Cardiac fibroblast (primary cell): Measurements from ENCODE around the gene NOL4L.

ENCODE experiments used
- DNase-seq, 2 donors: peaks; one replicate each; pipeline versions ENCODE4 v3.0.0 to v3.0.0-alpha.2; 2010; ENCODE audit warnings: low read depth in 2 of 2
- H3K4me3 ChIP-seq, 2 donors: replicated peaks in 1 of 2; 1 replicate in 1 of 2; 2 replicates in 1 of 2; pipeline ENCODE4 v1.5.1; 2011; ENCODE audit warnings: low read depth in 2 of 2, low read length in 2 of 2, mild to moderate bottlenecking in 2 of 2, moderate library complexity in 1 of 2
- CTCF ChIP-seq: IDR thresholded peaks from one replicate; pipeline ENCODE4 v1.5.1; 2011; ENCODE audit warnings: low read depth, mild to moderate bottlenecking, low read length, inconsistent platforms

Gene NOL4L

GRCh38 chr20:32440069-32440757 is 144.9 kb downstream of the NOL4L start:
- no peak for DNase-seq
- H3K4me3 ChIP-seq: no peak overlapping the region
- no peak for TF ChIP-seq CTCF

DNA sequence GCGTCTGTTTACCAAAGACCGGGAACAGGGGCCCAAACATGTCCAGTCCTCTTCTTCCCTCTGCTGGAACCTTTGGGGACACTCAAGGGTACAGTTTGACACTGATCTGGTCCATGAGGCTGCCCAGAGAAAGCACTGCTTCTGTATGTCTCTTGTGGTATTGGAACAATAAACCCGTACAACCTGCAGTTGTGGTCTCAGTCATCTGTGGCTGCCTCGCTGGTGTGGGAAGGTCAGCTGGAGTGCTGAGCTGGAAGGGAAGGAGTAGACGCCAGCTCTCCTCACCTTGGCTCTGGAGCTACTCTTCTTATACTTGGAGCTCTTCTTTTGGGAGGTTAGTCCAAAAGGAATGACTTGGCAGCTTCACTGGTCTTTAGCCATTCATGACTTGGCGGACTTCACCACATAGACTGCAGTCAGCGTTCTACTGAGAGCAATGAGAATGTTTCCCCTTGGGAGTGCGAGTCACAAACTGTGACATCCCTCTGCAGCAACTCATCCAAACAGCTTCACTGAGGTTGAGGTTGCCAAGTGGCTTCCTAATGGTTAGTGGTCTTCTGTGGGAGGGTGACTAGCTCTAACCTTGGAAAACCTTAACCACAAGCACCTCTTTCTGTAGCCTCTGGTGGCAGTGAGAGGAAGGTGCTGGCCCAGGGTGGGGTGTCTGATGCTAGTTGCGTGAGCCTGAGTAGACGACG is 145.9 kb downstream of the NOL4L start:
- peak; percentile 20 for TF ChIP-seq CTCF
- H3K4me3 ChIP-seq: no peak overlapping the region
- DNase-seq: peak; percentile 54 to 85

DNA sequence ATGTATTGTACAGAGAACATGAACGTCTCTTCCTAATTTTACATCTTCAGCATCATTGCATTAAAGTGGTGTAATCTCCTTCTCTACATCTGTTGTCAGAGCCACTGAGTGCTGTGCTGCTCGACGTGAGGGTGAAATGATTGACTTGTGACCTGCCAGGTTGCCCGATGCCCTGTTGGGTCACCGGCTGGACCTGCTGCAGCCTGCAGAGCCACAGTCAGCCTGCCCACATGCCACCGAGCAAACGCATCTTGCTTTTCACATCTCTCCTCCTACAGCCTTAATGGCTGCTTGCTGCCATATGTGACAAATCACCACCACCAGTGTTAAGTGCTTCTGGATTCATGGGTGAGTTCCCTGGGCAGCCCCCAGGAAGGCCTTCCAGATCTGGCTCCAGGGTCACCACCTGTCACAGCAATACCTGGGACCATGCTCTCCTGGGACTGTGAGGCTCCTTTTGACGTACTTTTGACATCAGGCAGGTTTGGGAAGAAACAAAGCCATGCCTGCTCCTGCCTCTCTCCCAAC is 146.7 kb downstream of the NOL4L start:
- DNase-seq: no peak
- no peak for TF ChIP-seq CTCF
- no peak overlapping the region for H3K4me3 ChIP-seq

DNA sequence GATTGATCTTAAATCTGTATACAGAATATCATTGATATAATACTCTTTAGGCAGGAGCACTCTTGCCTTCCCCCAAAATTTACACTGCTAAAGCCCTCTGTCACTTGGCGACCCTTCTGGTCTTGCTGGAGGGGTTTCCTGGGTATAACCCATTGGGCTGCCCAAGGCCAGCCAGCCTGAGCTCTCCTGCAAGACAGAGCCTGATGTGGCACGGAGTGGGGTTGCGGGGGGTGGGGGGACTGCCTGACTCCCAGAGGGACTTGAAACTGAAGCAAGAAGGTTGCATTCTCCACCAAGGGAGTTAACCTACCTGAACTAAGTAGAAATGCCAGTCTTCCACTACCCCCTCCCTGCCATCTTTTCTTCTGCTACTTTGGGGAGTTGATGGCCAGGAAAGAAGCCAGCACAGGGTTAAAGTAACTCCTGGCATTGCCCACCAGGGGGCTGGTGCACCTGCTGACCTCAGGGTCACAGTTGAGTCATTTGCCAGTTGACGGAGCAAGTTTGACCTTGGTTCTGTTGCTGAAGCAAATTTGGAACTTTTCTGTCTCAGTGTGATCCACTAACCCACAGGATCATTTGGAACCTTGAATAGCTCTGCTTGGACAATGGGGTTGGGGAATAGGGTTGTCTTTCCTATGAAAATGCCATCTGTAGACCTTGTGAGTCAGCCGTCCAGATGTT is 147.6 kb downstream of the NOL4L start:
- TF ChIP-seq CTCF: peak; percentile 31
- H3K4me3 ChIP-seq: no peak overlapping the region
- DNase-seq: no peak

DNA sequence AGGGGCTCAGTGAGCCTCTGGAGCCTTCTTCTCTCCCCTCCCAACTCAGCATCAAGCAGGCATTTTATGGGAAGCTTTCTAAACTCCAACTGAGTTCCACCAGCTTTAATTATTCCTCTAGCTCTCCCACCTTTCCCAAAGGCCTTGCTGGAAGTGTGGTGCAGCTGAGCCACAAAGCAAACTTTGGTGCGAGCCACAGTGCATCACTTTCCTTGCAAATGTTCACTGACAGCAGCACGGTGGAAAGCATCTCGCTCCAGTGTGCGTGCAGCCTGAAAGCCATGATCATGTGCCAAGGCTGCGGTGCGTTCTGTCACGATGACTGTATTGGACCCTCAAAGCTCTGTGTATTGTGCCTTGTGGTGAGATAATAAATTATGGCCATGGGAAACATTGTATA is 148.2 kb downstream of the NOL4L start:
- no peak overlapping the region for H3K4me3 ChIP-seq
- no peak for DNase-seq
- no peak for TF ChIP-seq CTCF

DNA sequence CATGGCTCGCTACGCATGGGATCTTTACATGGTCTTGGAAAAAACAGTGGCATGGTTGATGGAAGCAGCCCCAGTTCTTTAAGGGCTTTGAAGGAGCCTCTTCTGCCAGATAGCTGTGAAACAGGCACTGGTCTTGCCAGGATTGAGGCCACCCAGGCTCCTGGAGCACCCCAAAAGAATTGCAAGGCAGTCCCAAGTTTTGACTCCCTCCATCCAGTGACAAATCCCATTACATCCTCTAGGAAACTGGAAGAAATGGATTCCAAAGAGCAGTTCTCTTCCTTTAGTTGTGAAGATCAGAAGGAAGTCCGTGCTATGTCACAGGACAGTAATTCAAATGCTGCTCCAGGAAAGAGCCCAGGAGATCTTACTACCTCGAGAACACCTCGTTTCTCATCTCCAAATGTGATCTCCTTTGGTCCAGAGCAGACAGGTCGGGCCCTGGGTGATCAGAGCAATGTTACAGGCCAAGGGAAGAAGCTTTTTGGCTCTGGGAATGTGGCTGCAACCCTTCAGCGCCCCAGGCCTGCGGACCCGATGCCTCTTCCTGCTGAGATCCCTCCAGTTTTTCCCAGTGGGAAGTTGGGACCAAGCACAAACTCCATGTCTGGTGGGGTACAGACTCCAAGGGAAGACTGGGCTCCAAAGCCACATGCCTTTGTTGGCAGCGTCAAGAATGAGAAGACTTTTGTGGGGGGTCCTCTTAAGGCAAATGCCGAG is 148.8 kb downstream of the NOL4L start:
- no peak for TF ChIP-seq CTCF
- DNase-seq: no peak
- H3K4me3 ChIP-seq: no peak overlapping the region
